GM18508 (cell line): ENCODE results near the gene GBE1.

Experiments
- ATAC-seq: cut with Tn5 transposase; IDR thresholded peaks from one replicate; pipeline ENCODE4 v1.9.1; 2021; ENCODE audit warnings: moderate number of reproducible peaks; ENCODE audit not compliant: insufficient read depth, unreplicated experiment

GBE1 gene

DNA sequence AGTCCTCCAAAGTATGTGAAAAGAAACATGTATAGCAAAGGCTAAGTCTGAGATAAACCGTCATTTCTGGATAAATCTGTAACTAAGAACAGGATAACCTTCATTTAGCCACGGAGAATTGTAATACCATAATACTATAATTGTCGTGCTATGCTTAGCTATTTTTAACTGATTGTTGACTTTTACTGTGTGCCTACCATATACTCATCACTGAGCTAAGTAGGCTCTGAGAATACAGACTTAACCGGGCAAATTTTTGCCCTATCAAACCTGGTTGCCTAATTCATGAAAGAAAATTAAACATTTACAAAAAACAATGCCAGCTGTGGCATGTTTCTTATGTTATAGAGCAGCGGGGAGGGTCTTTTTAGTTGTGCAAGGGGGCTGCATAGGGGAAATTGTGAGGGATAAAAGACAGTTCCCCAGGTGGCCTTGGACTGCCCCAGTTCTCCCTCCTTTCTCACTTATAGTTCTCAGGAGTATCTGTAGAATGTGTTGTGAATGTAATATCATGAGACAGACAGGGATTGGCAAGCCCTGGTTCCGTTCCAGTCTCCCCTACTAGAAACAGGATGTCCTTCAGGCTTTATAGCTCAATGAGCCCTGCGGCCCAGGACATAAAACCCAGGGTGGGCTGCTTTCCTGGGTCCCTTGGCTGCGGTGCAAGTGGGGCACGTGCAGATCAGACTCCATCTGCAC, 318.5 kb downstream of the GBE1 start:
- no peak for ATAC-seq

DNA sequence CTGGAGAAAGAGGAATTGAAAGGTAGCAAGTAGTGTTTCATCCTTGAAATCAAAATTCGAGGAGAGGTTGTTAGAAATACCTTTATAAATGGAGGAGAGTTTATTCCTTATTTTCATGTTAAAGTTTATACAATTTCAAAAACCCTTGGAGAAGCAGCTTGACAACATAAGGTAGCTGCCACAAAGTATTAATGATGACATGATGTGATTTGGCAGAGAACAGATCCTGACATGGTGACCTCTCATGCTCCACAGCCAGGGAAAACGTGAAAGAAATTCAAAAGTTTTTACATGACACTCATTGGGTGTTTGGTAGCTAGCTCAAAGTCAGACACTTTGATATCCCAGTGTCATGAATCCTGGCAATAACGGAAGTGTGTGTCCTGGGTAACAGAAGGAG, 320.8 kb downstream of the GBE1 start:
- ATAC-seq, result no peak
